ENCODE data around the gene MTX3. TPM values are rescaled to one million over a fixed set of nuclear protein-coding genes. Genes with fewer than 3 reads are reported as not detected.

Gene MTX3, protein sequence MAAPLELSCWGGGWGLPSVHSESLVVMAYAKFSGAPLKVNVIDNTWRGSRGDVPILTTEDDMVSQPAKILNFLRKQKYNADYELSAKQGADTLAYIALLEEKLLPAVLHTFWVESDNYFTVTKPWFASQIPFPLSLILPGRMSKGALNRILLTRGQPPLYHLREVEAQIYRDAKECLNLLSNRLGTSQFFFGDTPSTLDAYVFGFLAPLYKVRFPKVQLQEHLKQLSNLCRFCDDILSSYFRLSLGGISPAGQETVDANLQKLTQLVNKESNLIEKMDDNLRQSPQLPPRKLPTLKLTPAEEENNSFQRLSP
- total RNA-seq = 10.8 and 11.5 TPM in 2 replicates

DNA sequence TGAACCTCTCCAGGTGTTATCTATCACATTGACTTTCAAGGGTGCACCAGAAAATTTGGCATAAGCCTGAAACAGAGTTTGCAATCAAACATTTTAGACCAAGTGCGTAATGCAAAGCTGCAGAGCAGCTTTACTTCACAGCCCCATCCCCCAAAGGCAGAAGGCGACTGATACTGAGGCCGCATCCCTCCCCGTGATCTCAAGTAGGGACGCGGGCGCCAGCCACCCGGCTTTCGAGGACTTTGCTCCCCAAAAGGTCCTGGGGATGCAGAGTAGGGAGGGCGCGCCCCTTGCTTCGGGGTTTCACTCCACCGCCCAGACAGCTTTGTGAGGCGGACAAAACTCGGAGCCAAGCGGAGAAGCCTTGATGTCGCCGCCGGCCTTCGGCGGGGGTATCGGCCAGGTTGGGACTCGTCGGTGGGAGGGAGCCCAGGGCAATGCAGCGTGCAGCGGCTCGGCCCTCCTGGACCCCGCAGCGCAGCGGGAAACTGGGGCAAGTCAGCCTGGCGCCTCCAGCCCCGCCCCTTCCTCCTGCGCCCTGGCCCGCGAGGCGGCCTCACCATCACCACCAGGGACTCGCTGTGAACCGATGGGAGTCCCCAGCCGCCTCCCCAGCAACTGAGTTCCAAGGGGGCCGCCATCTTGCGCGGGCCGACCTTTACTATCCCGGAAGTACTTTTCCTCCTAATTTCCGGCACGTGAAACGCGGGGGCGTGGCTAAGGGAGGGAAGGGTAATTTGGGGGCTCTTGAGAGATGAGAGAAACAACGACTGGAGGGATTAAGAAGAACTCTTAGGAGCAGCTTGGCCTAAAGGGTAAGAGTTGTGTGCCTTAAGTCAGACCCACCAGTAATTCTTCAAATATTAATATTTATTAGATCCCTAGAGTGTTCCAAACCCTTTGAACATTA, at the start of gene MTX3:
Gene MTX3, minus strand, starts transcription at position 665 of the 910 bp plus-strand sequence. Its CDS starts 24 bp downstream, at position 641.

DNA sequence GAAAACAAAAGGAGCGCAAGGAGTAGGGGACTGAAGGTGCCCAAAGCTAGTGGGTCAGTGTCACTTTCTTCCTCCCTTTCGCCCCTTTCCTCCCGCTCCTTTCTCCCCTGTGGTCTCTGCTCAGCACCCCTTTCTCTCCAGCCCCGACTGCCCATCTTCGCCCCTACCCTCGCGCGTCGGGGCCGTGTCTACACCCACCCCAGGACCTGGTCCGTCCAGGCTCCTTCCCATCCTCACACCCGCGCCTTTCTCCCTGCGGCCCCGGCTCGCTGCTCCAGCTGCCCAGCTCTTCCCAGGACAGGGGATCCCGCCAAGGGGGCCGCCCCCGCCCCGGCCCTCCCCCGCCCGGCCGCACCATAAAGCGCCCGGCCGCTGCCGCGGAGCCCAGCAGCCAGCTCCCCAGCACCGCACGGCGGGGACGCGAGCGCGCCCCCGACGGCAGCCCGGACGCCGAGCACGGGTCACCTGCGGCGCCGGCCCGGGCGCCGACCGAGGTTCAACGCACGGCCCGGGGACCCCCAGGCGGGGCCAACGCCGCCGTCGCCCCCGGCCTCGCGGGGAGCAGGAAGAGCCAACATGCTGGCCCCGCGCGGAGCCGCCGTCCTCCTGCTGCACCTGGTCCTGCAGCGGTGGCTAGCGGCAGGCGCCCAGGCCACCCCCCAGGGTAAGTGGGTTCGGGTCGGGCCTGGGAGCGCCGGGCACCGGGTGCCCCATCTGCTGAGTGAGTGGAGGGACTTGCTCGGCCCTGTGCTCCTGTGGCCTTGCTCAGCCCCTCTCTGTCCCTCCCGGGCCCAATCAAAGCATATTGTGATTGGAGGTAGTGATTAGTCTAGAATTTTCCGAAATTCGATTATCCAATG, 44.1 kb upstream of the MTX3 start, which contains the start of gene THBS4:
Gene THBS4, plus strand, starts transcription at position 387 of the 860 bp plus-strand sequence. Its CDS starts 190 bp downstream, at position 577.

Small RNA genes lying within 50 kb of the gene (small RNA-seq; reads per million reads assigned to genes)
- gene TRMT112P2 = not detected

Other genes with a start within 250 kb of the MTX3 start
- not detected in 2 replicates for gene THBS4, start 44.1 kb upstream of the MTX3 start, total RNA-seq

Data from thoracic aorta endothelial cell (primary cell).